Measurements from ENCODE around the gene ARL2BP.

ARL2BP gene

DNA sequence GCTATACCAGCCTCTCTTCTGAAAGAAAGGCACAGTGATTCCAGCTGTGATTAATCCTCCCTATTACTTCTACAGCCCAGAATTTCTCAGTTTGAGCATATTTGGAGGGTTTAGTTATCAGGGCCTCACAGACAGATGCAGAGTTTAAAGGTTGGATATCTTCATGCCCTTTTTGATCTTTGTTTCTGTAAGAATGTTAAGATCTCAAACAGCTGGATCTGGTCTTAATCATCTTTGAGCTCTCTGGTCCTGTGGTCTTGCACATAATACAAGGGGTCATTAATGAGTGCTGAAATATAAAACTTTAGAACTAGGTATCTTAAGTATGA, 9.1 kb upstream of the ARL2BP start:
- DNase-seq, result no peak

DNA sequence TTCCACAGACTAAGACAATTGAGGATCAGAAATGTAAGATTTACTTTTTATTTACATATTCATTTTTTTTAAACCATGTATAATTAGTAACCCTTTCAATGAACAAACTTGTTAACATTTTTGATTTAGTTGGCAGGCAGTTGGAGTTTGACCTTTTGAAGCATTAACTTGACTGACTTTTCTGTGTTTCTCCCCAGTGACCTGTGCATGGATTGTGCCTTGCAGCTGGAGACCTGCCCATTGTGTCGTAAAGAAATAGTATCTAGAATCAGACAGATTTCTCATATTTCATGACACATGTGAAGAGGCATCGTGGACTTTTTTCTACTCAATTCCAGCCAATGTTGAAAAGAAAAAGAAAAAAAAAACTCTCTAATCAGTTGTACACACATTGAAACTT, 6.4 kb upstream of the ARL2BP start:
- DNase-seq, result no peak

DNA sequence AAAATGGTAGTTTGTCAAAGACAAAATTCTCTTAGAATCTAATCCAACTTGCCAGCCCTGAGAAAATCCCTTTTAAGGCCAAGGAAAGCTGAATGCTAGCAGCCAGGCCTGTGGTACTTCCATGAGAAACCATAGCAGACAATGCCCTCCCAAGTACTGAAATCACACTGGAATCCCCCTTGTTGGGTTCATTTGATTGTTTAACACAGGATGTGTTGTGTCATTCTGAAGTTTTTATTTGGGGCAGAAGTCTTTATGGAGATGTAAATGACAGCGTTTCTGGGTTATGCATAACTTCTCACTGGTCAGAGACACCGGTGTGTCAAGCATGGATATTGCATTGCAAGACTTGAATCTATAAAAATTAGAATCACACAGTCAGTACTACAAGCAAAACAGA, 6.0 kb upstream of the ARL2BP start:
- DNase-seq, result no peak

DNA sequence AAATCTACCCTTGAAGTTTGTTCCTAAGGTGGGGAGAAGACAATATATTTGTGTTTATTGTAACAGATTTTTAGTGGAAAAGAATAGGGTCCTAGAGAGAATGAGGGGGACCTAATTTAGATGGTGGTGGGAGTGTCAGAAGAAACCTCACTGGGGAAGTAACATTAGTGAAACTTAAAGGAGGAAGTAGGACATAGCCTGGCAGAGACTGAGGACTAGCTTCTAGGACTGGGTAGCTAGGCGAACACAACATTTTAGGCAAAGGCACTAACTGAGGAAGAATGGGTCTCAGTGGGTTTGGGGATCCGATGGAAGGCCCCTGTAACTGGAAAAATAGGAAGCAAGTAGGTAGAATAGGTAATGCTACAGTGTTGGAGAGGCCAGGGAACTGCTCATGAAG, 4.2 kb upstream of the ARL2BP start:
- no peak for DNase-seq

DNA sequence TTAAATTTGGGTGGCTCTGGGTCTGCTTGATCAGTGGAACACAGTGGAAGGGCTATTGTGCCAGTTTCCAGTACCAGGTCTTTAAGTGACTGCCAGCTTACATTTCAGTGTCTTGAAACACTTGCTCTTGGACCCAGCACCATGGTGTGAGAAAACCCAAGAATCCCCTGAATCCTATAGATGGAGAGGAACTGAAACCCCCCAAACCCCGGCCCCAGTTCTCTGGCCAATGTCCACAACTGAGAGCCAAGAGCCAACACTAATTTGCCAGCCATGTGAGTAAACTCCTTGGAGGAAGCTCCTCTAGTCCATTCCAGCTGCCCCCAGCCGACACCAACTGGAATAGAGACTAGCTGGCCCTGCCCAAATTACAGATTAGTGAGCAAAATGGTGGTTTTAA, 2.4 kb upstream of the ARL2BP start:
- no peak for DNase-seq

DNA sequence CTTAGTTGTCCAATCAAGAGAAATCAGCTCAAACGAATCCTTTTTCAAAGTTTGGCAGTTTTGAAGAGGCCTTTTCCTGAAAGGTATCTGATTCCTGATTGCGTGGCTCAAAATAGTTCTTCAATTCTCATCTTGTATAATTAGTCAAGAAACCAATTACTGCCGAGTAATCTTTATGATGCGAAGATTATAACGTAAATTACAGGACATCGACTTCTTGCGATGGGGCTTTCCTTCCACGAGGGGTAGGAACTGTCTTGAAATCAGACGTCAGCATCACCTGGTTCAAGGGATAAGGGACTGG, 644 bp upstream of the ARL2BP start:
- no peak for DNase-seq

DNA sequence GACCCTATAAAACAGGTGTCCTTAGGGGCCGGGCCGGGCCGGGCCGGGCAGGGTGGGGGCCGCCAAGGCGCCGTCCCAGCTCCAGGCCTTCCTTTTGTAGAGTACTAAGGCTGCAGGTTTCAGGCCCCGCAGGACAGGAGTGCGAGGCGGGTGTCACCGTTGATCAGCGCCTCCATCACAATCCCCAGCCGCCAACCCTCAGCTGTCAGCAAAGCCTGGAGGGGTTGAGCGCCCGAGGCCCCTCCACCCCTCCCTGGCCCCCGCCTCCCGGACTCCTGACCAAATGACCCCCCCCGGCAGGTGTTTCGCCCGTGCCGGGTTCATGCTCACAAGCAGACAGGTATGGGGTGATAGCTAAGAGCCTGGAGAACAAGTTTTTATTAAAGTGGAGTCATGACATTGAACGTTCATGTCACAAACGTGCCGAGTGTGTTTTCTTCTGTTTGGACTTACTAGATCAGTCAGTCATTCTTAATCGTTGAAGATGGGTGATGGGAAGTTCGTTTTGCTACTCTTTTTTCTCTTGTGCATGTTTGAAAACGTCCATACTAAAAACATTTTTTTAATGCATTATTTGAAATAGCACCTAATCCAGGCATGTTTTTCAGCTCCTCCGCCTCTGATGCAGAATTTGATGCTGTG, 534 bp downstream of the ARL2BP start:
- no peak for DNase-seq

DNA sequence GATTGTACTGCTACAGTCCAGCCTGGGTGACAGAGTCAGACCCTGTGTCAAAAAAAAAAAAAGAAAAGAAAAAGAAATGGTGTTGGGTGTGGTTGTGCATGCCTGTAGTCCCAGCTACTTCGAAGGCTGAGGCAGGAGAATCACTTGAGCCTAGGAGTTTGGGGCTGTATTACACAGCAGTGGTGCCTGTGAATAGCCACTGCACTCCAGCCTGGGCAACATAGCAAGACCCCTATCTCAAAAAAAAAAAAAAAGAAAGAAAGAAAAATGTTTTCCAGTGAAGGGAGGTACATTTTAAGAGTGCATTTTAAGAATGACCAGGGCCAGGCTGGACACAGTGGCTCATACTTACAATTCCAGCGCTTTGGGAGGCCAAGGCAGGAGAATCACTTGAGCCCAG, 6.3 kb downstream of the ARL2BP start:
- no peak for DNase-seq

DNA sequence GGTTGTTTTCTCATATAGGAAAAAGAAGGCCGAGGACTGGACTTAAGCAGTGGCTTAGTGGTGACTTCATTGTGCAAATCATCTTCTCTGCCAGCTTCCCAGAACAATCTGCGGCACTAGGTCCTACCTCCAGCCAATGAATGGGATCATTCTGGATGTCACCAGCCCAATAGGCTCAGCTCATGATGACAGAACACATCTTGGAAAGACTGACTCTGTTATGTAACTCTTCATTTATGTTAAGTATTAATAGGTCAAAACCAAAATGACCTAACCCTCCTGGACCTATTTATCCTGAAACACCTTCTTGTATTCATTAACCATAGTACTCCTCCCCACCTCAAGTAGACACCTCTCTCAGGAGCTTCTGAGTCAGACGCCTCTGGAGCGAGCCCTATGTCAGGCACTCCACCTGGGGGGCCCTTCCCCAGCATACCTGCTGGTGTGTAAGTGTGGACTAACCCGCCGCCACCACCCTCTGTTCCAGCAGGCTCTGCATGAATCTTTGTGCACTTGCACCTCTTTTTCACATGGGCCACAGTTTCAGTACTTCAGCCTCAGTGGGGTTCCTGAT, 7.2 kb downstream of the ARL2BP start:
- no peak for DNase-seq

DNA sequence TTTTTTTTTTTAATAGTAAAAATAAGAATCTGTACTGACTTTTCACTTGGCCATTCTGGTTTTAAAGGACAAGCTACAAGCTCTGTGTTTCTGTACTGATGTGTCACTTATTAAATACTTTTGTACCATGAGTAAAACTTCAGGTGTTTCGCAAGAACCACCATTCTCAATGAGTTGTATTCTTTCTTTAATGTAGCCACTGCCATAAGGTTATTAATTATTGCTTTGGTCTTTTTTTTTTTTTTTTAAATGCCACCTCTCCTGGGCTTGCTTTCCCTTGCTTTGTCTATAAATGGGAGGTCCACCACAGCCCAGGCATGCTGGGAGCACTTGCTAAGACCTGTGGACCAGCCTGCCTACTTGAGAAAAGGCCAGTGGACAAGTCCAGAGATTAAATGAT, 8.4 kb downstream of the ARL2BP start:
- DNase-seq, result no peak

DNA sequence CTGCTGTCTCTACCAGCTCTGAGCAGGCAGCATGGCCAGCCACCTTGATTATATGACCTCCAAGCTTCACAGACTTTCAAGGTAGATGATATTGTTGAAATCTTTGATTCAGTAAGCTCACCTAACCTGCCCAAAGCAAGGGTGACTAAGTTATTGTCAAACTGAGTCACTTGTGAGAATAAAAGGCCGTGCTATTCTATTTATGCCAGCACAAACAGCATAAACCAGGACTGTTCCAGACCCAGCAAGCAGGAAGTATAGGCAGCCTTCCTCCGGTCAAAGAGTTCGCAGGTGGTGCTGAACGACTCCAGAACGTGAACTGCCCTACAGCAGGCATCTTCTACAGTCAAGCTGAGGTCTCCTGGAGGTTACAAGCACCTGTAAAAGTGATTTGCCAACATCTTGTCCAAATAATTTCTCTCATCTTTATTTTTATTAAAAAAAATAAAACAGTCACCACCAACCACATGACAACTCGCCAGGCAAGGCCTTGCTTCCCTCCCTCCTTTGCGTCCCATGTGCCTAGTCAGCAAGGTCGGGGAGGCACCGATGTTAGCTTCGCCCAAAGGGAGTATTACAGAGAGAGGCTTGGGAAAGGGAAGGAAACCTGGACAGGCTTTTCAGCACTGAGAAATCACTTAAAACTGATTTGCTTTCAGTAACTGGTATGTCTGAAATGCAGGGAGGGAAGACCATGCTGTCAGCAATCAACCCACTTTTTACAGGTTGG, 10.8 kb downstream of the ARL2BP start:
- DNase-seq, result no peak

DNA sequence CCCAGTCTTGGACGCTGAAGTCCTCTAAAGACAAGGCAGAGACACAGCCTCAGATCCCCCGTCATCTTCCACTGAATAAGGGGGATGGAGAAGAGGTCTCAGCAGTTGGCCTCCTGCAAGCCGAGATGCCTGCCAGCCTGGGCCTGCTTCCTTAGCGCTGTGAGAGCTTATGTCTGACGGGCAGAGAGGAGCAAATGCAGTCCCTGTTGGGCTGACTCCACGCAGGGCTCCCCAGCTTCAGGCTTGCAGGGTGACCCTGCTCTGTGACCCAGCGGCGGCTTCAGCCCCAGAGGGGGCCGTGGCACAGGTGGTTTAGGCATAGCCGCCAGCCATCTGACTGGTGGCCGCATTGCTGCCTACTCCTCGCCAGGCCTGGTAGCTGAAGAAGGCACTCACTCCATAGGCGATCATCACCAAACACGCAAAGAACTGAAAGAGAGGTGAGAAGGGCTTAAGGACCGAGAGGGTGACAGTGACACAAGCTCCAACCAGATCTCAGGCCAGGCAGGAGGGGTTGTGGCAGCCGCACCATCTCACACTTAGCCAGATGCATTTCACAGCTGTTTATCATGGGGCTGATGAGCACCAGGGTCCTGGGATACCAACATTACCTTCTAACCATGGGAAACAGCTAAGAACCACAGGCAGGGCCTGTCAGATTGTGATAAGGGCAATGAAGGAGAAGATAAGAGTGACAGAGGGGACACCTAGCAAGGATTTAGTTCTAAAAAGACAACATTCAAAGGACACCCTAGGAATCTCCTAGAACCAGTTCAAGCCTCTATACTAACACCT, 11.7 kb downstream of the ARL2BP start:
- no peak for DNase-seq

DNA sequence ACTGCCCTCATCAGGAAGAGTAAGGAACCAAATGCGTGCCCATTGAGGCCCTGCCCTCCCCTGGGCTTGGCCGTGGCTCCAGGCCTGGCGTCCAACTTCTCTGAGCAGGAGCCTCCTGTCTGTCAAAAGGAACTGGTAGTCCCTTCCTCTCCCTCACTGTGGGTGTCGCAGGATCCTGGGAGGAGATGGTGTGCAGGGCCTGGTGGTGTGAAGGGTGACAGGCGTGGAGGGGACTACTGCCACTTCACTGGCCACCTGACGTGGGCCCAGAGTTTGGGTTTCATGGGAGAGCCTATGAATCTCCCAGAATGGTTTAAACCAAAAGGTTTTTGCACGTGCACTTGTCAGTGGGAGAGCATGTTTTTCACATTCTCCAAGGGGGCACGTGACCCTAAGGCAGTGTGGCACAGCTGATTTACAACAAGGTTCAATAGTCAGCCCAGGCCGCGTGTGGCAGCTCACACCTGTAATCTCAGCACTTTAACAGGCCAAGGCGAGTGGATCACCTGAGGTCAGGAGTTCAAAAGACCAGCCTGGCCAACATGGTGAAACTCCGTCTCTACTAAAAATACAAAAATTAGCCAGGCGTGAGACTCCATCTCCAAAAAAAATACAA, 12.5 kb downstream of the ARL2BP start:
- no peak for DNase-seq

DNA sequence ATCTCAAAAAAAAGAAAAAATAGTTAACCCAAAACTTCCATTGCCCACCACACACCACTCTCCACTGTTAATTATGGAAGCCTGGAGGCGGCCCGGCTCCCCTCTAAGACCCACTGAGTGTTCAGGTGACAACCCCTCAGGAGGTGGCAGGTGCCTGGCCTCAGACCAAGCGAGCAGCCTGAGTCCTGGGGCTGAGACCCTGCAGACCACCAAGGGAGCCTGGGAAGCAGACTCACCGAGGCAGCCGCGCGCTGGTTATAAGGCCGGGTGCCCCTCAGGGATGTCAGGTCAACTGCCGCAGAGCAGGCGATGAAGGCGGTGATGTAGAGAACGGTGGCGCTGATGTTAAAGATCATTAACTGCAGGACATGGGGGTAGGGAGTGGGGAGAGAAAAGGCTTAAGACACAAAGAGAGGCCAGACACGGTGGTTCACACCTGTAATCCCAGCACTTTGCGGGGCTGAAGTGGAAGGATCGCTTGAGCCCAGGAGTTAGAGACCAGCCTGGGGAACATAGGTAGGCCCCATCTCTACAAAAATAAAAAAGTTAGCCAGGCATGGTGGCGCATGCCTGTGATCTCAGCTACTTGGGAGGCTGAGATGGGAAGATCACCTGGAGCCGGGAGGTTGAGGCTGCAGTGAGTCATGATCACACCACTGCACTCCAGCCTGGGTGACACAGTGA, 13.3 kb downstream of the ARL2BP start:
- no peak for DNase-seq

DNA sequence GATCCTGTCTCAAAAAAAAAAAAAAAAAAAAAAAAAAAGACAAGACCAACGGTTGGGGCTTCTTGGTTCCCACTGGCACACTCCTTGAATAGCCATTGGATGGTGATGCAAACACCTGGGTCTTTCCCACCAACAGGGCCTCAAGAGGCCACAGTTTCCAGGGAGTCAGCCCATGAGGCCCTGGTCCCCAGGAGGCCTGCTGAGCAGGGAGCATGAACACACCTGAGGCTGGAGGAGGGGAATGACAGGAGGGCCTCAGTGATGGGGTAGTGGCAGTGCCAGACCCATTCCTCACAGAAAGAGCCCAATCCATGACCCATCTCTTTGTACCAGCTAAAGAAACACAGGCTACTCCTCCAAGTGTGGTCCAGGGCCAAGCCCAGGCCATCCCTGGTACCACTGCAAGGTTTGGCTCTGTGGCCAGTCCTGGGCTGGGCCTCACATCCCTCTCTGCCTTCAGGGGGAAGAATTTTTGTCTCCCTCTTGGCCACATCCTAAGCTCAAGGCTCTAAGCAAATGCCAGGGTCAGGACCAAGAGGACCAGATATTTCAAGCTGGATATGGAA, 13.9 kb downstream of the ARL2BP start:
- DNase-seq, result no peak

DNA sequence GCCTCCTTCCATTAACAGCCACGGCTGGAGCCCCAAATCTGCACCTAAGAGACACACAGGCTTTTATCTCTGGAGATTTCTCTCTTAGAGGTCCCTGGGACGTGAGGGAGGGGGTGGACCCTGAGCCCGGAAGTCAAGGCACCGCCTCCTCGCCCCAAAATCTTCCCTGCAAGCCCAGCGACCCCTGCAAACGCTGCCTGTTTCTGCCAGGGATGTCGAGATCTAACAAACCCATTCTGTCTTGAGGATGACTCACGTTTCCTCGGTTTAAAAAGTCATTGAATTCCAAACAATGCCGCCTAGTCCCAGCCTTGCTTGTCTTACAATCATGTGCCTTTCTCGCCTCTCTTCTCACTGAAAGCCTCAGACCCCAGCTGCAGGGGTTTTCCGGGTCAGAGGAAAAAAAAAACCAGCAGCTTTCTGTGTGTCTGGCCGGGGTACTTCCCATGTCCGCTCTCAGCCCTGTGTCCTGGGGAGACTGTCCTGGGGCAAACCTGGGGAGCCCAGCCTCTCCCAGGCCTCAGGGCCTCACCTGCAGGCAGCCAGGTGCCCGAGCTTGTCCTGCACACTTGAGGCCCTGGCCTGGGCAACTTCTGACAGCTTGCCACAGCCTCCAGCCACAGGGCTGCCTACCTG, 15.4 kb downstream of the ARL2BP start:
- no peak for DNase-seq

DNA sequence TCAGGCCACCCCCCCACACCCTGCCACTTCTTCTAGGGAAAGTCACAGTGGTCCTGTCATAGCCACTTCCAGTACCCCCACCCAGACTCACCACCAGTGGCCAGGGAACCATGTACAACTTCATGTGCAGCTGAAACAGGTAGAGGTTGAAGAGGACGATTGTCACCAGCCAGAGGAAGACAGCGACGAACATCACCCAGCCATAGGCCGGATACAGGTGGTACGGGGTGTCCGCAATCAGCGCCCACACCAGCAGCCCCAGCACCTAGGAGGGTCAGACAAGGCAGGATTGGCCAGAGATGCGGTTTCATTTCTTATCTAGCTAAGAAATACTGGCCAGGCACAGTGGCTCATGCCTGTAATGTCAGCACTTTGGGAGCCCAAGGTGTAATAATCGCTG, 16.7 kb downstream of the ARL2BP start:
- no peak for DNase-seq

DNA sequence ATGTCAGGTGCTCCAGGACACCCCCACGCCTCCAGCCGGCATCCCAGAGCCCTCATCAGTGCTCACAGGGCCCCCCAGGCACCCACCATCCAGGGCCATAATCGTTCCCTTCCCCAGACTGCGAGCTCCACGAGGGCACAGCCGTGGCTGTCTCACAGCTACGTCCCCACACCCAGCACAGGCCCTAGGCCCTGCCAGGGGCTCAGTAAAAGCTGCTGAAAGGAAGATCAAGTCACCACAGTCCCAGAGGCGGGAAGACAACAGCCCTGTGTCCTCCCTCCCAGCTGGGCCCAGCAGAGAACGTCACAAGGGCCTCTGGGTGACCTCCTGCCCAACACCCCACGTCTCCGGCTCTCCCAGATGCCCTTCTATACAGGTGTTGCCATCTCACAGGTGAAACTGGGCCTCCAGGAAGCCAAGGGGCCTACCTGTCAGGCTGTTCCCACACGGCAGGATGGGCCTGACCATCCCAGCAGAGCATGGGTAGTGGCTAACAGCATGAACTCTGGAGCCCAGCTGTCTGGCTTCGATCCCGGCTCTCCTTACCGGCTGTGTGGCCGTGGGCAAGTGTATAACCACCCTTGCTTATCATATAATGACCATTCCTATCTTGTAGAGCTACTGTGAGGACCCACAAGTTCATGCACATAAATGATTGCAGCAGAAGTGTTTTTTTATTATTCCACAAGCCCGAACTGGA, 17.9 kb downstream of the ARL2BP start:
- no peak for DNase-seq

DNA sequence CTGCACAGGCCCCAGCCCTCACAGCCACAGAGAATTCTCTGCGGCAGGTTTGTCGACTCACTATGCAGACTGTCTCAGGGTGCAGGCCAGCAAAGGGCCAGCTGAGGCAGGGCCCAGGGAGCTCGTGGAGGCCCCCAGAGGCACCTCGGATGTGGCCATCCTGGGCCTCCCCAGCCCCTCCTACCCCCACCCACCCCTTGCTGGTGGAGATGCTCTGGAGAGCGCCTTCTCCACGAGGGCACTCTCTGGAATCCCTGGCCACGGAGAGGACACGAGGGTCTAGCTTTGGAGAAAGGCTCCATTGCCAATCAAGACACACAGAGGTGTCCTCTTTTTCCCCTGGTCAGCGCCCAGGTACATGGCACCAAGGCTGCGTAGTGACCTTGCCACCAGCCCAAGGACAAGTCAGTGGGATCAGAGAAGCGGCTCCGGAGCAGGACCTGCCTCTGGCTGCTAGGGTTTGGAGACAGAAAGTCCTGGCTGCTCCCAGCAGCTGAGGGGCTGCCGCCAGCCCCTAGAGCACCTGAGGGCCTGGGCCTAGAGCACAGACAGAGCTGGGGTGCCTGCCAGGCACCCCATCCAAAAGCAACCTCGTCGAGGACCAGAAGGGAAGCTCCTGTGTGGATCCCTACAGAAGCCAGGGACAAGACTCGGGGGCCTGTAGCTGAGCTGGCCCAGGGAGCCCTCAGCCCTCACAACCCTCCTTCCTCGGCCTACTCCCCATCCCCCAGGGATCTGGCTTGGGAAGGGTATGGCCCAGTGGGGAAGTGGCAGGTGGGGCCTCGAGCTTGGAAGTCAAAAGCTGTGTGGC, 18.7 kb downstream of the ARL2BP start:
- no peak for DNase-seq

DNA sequence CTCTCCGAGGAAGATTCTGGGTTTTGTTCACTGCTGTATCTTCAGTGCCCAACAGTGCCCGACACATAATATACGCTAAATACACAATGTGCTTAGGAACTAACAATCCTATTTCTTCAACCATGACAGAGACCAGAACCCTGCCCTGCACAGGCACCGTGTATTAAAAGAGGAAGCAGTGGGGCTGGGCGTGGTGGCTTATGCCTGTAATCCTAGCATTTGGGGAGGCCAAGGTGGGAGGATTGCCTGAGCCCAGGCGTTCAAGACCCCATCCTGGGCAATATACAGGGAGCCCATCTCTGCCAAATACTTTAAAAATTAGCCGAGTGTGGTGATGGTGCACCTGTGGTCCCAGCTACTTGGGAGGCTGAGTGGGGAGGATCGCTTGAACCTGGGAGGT, 19.3 kb downstream of the ARL2BP start:
- no peak for DNase-seq

DNA sequence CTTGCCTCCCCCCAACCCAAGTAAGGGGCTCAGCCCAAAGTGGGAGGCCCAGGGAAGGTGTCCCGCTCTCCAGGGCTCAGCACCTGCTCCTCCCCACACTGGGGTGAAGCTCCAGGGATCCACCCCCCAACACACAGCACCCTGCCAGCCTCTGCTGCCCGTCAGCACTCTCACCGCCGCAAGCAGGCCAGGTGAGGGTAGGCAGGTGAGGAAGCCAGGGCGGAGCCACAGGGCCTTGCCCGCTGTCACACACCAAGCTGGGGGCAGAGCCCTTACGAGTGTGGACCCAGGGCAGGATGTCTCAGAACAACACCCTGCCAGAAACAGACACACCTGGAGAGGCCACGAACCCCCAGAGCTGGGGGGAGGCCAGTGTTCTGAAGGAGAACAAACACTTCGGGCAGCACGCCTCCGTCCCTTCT, 19.9 kb downstream of the ARL2BP start:
- DNase-seq, result no peak

Data from CD4-positive, alpha-beta T cell treated with Interferon gamma for 1 hour (primary cell).